RCC 7860 (cell line): ENCODE data around the gene ZNF593.
A peak's percentile ranks its signal among the peaks of the same experiment; 100 is the strongest.

Experiments used
- DNase-seq: peaks from one replicate; pipeline ENCODE4 v3.0.0-alpha.2; 2015; ENCODE audit warnings: low spot score
- FAIRE-seq: peaks from 2 replicates; lab custom pipeline; 2012; peaks lifted over from hg19 to GRCh38; lab: Jason Lieb, UNC

ZNF593 gene

GRCh38 chr1:26197813-26198212 is 28.1 kb downstream of the ZNF593 start:
- no peak for FAIRE-seq
- DNase-seq, result no peak

GRCh38 chr1:26200413-26200812 is 30.7 kb downstream of the ZNF593 start:
- FAIRE-seq (no peak), DNase-seq (no peak)

- FAIRE-seq (no peak), DNase-seq (no peak)
Observed at GRCh38 chr1:26203642-26204318, 34.1 kb downstream of the ZNF593 start.

- FAIRE-seq (no peak), DNase-seq (peak; percentile 4)
Observed at GRCh38 chr1:26210147-26210870, 40.6 kb downstream of the ZNF593 start.

- FAIRE-seq, result no peak
- DNase-seq, result no peak
Observed at GRCh38 chr1:26212726-26213125, 43.0 kb downstream of the ZNF593 start.

GRCh38 chr1:26213335-26213905 is 43.7 kb downstream of the ZNF593 start:
- FAIRE-seq, result no peak

GRCh38 chr1:26215246-26215645 is 45.5 kb downstream of the ZNF593 start:
- FAIRE-seq, result no peak
- no peak for DNase-seq

More at GRCh38 chr1:26213335-26213905, 43.7 kb downstream of the ZNF593 start:
- no peak for DNase-seq

- FAIRE-seq (peak; percentile 95), DNase-seq (peak; percentile 75)
Observed at GRCh38 chr1:26218906-26219494, 49.3 kb downstream of the ZNF593 start.
